Fibroblast of mammary gland (primary cell): ENCODE measurements around the gene GATA6.

Experiments used
- DNase-seq: peaks from one replicate; pipeline ENCODE4 v3.0.0-alpha.2; 2010; ENCODE audit warnings: low read depth
- H3K4me3 ChIP-seq: 2 replicates; pipeline ENCODE4 v1.5.1; 2011; ENCODE audit warnings: low read depth, mild to moderate bottlenecking, low read length, moderate library complexity; ENCODE audit not compliant: control insufficient read depth
- TF ChIP-seq, protein P1 (sequence below): conservative IDR thresholded peaks from 2 replicates; pipeline ENCODE4 v1.5.1; 2011; ENCODE audit warnings: low read depth, low read length, inconsistent platforms; ENCODE audit not compliant: control insufficient read depth, insufficient read depth

Gene GATA6

DNA sequence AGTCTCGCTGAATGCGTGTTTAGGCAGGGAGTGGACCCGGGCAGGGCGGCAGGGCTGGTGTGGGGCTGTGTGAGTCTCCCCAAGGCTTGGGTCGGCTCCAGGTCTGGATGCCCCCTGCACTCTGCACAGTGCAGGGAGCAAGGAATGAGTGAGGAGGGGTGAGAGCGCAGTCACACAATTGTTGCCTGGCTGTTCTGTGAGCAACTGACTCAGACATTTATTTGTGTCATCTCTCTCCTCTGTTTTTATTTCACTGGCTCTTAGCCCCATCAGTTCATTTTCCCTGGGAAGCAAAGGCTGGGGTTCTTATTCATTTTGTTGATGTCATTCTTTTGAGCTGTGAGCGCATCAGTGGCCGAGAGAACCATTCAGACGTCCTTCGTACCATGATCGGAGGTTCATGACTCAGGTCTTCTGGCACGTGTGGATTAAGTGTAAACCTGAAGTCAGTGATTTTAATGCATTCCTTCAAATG, 61.1 kb downstream of the GATA6 start:
- TF ChIP-seq, protein P1, sequence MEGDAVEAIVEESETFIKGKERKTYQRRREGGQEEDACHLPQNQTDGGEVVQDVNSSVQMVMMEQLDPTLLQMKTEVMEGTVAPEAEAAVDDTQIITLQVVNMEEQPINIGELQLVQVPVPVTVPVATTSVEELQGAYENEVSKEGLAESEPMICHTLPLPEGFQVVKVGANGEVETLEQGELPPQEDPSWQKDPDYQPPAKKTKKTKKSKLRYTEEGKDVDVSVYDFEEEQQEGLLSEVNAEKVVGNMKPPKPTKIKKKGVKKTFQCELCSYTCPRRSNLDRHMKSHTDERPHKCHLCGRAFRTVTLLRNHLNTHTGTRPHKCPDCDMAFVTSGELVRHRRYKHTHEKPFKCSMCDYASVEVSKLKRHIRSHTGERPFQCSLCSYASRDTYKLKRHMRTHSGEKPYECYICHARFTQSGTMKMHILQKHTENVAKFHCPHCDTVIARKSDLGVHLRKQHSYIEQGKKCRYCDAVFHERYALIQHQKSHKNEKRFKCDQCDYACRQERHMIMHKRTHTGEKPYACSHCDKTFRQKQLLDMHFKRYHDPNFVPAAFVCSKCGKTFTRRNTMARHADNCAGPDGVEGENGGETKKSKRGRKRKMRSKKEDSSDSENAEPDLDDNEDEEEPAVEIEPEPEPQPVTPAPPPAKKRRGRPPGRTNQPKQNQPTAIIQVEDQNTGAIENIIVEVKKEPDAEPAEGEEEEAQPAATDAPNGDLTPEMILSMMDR, result no peak
- DNase-seq, result peak; percentile 87
- no peak overlapping the region for H3K4me3 ChIP-seq

DNA sequence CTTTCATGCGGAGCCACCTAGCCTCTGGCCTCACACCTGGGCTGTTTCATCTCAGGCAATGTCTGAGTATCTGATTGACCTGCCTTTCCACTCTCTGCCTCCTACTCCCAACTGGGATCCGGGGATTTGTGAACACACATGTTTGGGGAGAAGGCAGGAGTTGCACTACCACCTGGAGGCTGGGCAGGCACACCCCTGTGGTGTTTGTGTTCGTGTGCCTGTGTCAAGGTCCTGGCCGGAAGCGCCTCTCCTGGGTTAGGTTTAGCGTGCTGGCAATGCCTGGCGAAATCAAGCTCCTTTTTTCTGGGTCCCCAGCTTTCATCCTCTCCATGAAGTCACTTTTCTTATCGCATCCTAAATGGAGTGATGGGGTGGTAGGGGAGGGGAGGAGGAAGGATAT, 63.9 kb downstream of the GATA6 start:
- DNase-seq, result no peak
- no peak overlapping the region for H3K4me3 ChIP-seq
- TF ChIP-seq, protein P1, result no peak

DNA sequence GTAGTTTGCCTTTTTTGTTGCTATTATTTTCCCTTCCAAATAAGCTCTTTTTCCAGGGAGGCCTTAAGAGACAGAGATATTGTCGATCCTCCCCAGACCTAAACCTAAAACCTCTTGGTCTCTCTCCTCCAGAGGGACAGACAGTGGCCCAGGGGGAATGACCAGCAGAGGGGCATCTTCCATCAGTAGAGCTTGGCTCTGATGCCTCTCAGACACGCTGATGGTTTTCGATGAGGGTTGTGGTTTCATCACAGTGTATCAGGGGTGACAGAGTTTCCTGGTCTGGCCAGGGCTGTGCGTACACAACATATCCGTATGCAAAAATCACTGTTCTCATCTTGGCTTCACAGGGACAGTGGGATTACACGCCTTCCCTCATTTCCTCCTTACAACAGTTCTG, 68.6 kb downstream of the GATA6 start:
- no peak overlapping the region for H3K4me3 ChIP-seq
- DNase-seq, result no peak
- TF ChIP-seq, protein P1, result no peak

DNA sequence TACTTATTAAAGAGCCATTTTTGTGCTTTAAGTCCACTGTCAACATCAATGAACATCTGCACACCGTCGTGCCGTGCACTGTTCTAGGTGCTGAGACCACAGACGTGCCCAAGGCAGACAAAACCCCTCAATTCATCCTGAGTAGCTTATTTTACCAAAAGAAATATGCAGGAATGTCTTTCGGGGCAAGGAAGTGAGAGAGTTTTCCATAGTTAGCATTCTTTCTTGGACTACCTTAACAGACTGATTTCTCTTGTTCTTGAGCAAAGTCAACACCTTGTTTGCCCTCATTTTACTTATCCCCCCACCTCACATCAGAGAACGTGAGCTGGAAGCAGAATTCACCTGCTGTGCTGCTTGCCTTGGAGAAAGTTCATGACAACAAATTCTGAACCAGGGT, 69.3 kb downstream of the GATA6 start:
- no peak overlapping the region for H3K4me3 ChIP-seq
- no peak for DNase-seq
- TF ChIP-seq, protein P1, result no peak

- DNase-seq, result no peak
- H3K4me3 ChIP-seq, result no peak overlapping the region
- TF ChIP-seq, protein P1, result no peak
Observed at GRCh38 chr18:22241921-22242361, 72.6 kb downstream of the GATA6 start.

GRCh38 chr18:22243513-22243912, 74.1 kb downstream of the GATA6 start:
- TF ChIP-seq, protein P1, result no peak
- no peak for DNase-seq
- H3K4me3 ChIP-seq, result no peak overlapping the region

- TF ChIP-seq, protein P1, result no peak
- H3K4me3 ChIP-seq, result no peak overlapping the region
- DNase-seq, result no peak
Observed at GRCh38 chr18:22250026-22250425, 80.6 kb downstream of the GATA6 start.
